WERI-Rb-1 (cell line): ENCODE results near the gene SCFD2.

Experiments used
- DNase-seq: peaks from one replicate; pipeline ENCODE4 v3.0.0-alpha.2; 2020
- H3K27ac ChIP-seq: fragments of 250-450 bp; sonication (Bioruptor Pico); 2 replicates; pipeline ENCODE4 v1.5.1; 2020; ENCODE audit warnings: mild to moderate bottlenecking, moderate library complexity
- H3K27me3 ChIP-seq: fragments of 250-450 bp; sonication (Bioruptor Pico); 2 replicates; pipeline ENCODE4 v1.5.1; 2021; ENCODE audit warnings: mild to moderate bottlenecking, low read depth, moderate library complexity; ENCODE audit not compliant: insufficient read depth, severe bottlenecking
- H3K36me3 ChIP-seq: fragments of 250-450 bp; sonication (Bioruptor Pico); 2 replicates; pipeline ENCODE4 v1.5.1; 2020; ENCODE audit warnings: mild to moderate bottlenecking, moderate library complexity
- H3K4me3 ChIP-seq: 2 replicates; pipeline ENCODE4 v1.5.1; 2011; ENCODE audit warnings: low read depth, mild to moderate bottlenecking, control low read depth, low read length
- H3K9me3 ChIP-seq: fragments of 250-450 bp; sonication (Bioruptor Pico); 2 replicates; pipeline ENCODE4 v1.5.1; 2021; ENCODE audit warnings: mild to moderate bottlenecking, moderate library complexity; ENCODE audit not compliant: severe bottlenecking
- TF ChIP-seq, protein P1 (sequence below): IDR thresholded peaks from 2 replicates; pipeline ENCODE4 v1.5.1; 2011; ENCODE audit warnings: low read depth, mild to moderate bottlenecking, control low read depth, inconsistent platforms, low read length

Gene SCFD2

GRCh38 chr4:52867163-52867562, 498.7 kb downstream of the SCFD2 start:
- Histone ChIP-seq H3K9me3 (peaks cover 5% of the 10 kb centered on the region), H3K4me3 (no peak overlapping the region), H3K27ac (no peak overlapping the region), H3K27me3 (peaks cover 9% of the 10 kb centered on the region), H3K36me3 (no peaks in the 10 kb centered on the region)
- DNase-seq = no peak
- TF ChIP-seq, protein P1, sequence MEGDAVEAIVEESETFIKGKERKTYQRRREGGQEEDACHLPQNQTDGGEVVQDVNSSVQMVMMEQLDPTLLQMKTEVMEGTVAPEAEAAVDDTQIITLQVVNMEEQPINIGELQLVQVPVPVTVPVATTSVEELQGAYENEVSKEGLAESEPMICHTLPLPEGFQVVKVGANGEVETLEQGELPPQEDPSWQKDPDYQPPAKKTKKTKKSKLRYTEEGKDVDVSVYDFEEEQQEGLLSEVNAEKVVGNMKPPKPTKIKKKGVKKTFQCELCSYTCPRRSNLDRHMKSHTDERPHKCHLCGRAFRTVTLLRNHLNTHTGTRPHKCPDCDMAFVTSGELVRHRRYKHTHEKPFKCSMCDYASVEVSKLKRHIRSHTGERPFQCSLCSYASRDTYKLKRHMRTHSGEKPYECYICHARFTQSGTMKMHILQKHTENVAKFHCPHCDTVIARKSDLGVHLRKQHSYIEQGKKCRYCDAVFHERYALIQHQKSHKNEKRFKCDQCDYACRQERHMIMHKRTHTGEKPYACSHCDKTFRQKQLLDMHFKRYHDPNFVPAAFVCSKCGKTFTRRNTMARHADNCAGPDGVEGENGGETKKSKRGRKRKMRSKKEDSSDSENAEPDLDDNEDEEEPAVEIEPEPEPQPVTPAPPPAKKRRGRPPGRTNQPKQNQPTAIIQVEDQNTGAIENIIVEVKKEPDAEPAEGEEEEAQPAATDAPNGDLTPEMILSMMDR = no peak

GRCh38 chr4:52866734-52867133, 499.1 kb downstream of the SCFD2 start:
- Histone ChIP-seq H3K27me3 (peaks cover 12% of the 10 kb centered on the region), H3K9me3 (peaks cover 5% of the 10 kb centered on the region), H3K36me3 (no peaks in the 10 kb centered on the region), H3K27ac (no peak overlapping the region), H3K4me3 (no peak overlapping the region)
- DNase-seq = no peak
- TF ChIP-seq, protein P1 = no peak

GRCh38 chr4:52865300-52865699, 500.6 kb downstream of the SCFD2 start:
- no peak for DNase-seq
- Histone ChIP-seq H3K9me3 (peaks cover 5% of the 10 kb centered on the region), H3K4me3 (no peak overlapping the region), H3K27ac (no peak overlapping the region), H3K36me3 (no peaks in the 10 kb centered on the region), H3K27me3 (peaks cover 26% of the 10 kb centered on the region)
- TF ChIP-seq, protein P1 = no peak

DNA sequence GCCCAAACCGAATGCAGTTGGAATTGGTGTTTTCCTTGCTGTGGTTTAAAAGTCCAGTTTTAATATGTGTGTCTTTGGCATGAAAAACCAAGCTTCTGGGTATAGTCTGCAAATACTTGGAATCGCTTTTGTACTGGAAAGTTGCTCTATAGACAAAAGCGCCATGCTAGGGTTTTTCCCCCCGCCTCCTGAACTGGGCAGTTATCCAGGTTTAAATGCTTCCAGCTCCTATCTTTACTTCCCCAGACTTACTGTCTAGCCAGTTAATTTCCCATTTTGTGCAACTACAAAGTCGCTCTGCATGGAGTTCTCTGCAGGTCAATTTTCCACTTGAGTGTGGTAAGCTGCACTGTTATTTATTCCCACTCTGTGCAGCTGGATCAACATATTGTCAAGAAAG, 501.1 kb downstream of the SCFD2 start:
- no peaks in the 10 kb centered on the region for H3K36me3 ChIP-seq
- H3K27me3 ChIP-seq = peaks cover 31% of the 10 kb centered on the region
- H3K27ac ChIP-seq = no peak overlapping the region
- peaks cover 5% of the 10 kb centered on the region for H3K9me3 ChIP-seq
- no peak for DNase-seq
- H3K4me3 ChIP-seq = no peak overlapping the region
- TF ChIP-seq, protein P1 = no peak

- peaks cover 32% of the 10 kb centered on the region for H3K27me3 ChIP-seq
- peaks cover 5% of the 10 kb centered on the region for H3K9me3 ChIP-seq
- no peak for DNase-seq
- no peak overlapping the region for H3K4me3 ChIP-seq
- TF ChIP-seq, protein P1 = no peak
- no peak overlapping the region for H3K27ac ChIP-seq
- H3K36me3 ChIP-seq = no peaks in the 10 kb centered on the region
Observed at GRCh38 chr4:52863324-52863723, 502.5 kb downstream of the SCFD2 start.

DNA sequence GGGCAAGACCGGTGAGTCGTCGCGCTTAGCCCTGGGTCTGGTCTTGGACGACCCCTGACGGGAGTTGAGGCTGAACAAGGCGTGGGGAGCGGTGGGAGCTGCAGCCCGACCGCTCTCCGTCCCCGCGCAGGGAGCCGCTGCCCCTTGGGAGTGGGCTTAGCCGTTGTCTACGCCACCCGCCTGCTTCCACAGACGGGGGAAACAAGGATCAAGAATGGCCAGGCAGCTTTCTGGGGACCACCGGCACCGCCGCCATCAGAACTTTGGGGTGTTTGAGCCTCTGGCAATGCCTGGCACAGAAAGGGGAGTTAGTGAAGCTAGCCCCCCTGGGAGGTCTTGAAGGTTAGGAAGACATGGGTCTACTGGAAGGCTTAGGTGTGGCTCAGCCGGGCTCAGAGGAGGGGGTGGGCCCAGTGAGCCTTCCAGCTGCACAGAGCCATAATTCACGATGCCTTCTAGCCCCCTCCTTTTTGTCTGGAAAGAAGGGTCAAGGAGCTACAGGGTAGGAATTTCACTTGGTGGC, 503.2 kb downstream of the SCFD2 start:
- TF ChIP-seq, protein P1 = no peak
- DNase-seq = no peak
- no peaks in the 10 kb centered on the region for H3K36me3 ChIP-seq
- H3K9me3 ChIP-seq = peaks cover 5% of the 10 kb centered on the region
- H3K27ac ChIP-seq = no peak overlapping the region
- H3K27me3 ChIP-seq = peaks cover 32% of the 10 kb centered on the region
- H3K4me3 ChIP-seq = no peak overlapping the region
